Immature natural killer cell (primary cell): ENCODE measurements around the gene SBNO2. TPM values are rescaled to one million over a fixed set of nuclear protein-coding genes. Genes with fewer than 3 reads are reported as not detected.

Source experiments
- DNase-seq, 3 donors: peaks; one replicate each; pipeline ENCODE4 v3.0.0; 2022; ENCODE audit warnings: mixed read lengths in 1 of 3
- H3K27ac Mint-ChIP-seq, 6 donors: one replicate each; pipeline ENCODE4 v1.8.0; 2020; ENCODE audit warnings: mixed read lengths in 6 of 6, mild to moderate bottlenecking in 5 of 6, inconsistent platforms in 4 of 6, moderate library complexity in 3 of 6
- H3K27me3 Mint-ChIP-seq, 3 donors: one replicate each; pipeline ENCODE4 v1.8.0; 2020 to 2021; ENCODE audit warnings: low read depth in 3 of 3, mild to moderate bottlenecking in 3 of 3, mixed read lengths in 3 of 3, moderate library complexity in 3 of 3, inconsistent platforms in 1 of 3
- H3K36me3 Mint-ChIP-seq, 3 donors: one replicate each; pipeline ENCODE4 v1.8.0; 2020; ENCODE audit warnings: mixed read lengths in 3 of 3, inconsistent platforms in 2 of 3, mild to moderate bottlenecking in 2 of 3
- H3K4me1 Mint-ChIP-seq, 2 donors: one replicate each; pipeline ENCODE4 v1.8.0; 2020; ENCODE audit warnings: inconsistent platforms in 2 of 2, mild to moderate bottlenecking in 2 of 2, mixed read lengths in 2 of 2, moderate library complexity in 1 of 2
- H3K4me3 Mint-ChIP-seq, 5 donors: one replicate each; pipeline ENCODE4 v1.8.0; 2020; ENCODE audit warnings: mild to moderate bottlenecking in 5 of 5, mixed read lengths in 5 of 5, inconsistent platforms in 3 of 5, moderate library complexity in 3 of 5
- H3K9me3 Mint-ChIP-seq, 6 donors: one replicate each; pipeline ENCODE4 v1.8.0; 2020; ENCODE audit warnings: mild to moderate bottlenecking in 6 of 6, mixed read lengths in 6 of 6, inconsistent platforms in 4 of 6, moderate library complexity in 3 of 6
- polyA plus RNA-seq, 3 donors: library from polyadenylated mRNA; unstranded; fragments of 300-500 nt; fragmentation: Illumina TruSeq; gene quantifications; one replicate each; pipeline ENCODE4 v1.2.3, GENCODE V29; 2021

Gene SBNO2
- polyA plus RNA-seq, 3 donors from 2014 or later, result 0.27 to 3.4 (median 0.89) TPM

- DNase-seq, result no peak
- H3K27ac Mint-ChIP-seq, result no peak overlapping the region
These were observed 24.6 kb downstream of the SBNO2 start for GRCh38 chr19:1149259-1150045.

GRCh38 chr19:1147934-1148549 is 26.0 kb downstream of the SBNO2 start:
- H3K4me3 Mint-ChIP-seq, result no peak overlapping the region
- no peak for DNase-seq
- peaks cover 4 to 6% of the 10 kb centered on the region in 2 donors for H3K4me1 Mint-ChIP-seq
- peaks cover 6 to 14% (median 12%) of the 10 kb centered on the region in 3 donors for H3K36me3 Mint-ChIP-seq
- H3K9me3 Mint-ChIP-seq, result no peaks in the 10 kb centered on the region
- no peak overlapping the region for H3K27ac Mint-ChIP-seq
- peaks cover 0 to 2% (median 0%) of the 10 kb centered on the region in 3 donors for H3K27me3 Mint-ChIP-seq

More at GRCh38 chr19:1149259-1150045, 24.6 kb downstream of the SBNO2 start:
- Mint-ChIP-seq H3K27me3 (peaks cover 0 to under 1% (median 0%) of the 10 kb centered on the region in 3 donors), H3K4me1 (peaks cover 3% of the 10 kb centered on the region in 2 donors), H3K36me3 (peaks cover 4 to 6% (median 5%) of the 10 kb centered on the region in 3 donors), H3K9me3 (no peaks in the 10 kb centered on the region), H3K4me3 (no peak overlapping the region)

- H3K27me3 Mint-ChIP-seq, result peaks cover 0 to 2% (median 0%) of the 10 kb centered on the region in 3 donors
- H3K27ac Mint-ChIP-seq, result no peak overlapping the region
- H3K36me3 Mint-ChIP-seq, result peaks cover 7 to 16% (median 14%) of the 10 kb centered on the region in 3 donors
- H3K4me1 Mint-ChIP-seq, result peaks cover 4 to 6% of the 10 kb centered on the region in 2 donors
- no peak for DNase-seq
- no peak overlapping the region for H3K4me3 Mint-ChIP-seq
- H3K9me3 Mint-ChIP-seq, result no peaks in the 10 kb centered on the region
These were observed 26.9 kb downstream of the SBNO2 start for GRCh38 chr19:1146858-1147780.

- no peak overlapping the region for H3K4me3 Mint-ChIP-seq
- H3K9me3 Mint-ChIP-seq, result no peaks in the 10 kb centered on the region
- DNase-seq, result no peak
- peaks cover 11 to 20% (median 18%) of the 10 kb centered on the region in 3 donors for H3K36me3 Mint-ChIP-seq
- peaks cover 4 to 6% of the 10 kb centered on the region in 2 donors for H3K4me1 Mint-ChIP-seq
- H3K27ac Mint-ChIP-seq, result no peak overlapping the region
- peaks cover 0 to 2% (median 0%) of the 10 kb centered on the region in 3 donors for H3K27me3 Mint-ChIP-seq
These were observed 27.7 kb downstream of the SBNO2 start for GRCh38 chr19:1146412-1146699.

GRCh38 chr19:1145635-1146411 is 28.2 kb downstream of the SBNO2 start:
- Mint-ChIP-seq H3K27me3 (peaks cover 0 to 2% (median 0%) of the 10 kb centered on the region in 3 donors), H3K9me3 (no peaks in the 10 kb centered on the region), H3K36me3 (peaks cover 11 to 20% (median 18%) of the 10 kb centered on the region in 3 donors), H3K4me1 (peaks cover 4 to 6% of the 10 kb centered on the region in 2 donors), H3K4me3 (no peak overlapping the region), H3K27ac (no peak overlapping the region)
- no peak for DNase-seq

GRCh38 chr19:1144741-1145140 is 29.3 kb downstream of the SBNO2 start:
- Mint-ChIP-seq H3K4me1 (peaks cover 4 to 6% of the 10 kb centered on the region in 2 donors), H3K27me3 (peaks cover 0 to 2% (median 0%) of the 10 kb centered on the region in 3 donors), H3K9me3 (no peaks in the 10 kb centered on the region), H3K4me3 (no peak overlapping the region), H3K27ac (peak overlapping the region; percentile 52 to 90 (median 69)), H3K36me3 (peaks cover 11 to 20% (median 18%) of the 10 kb centered on the region in 3 donors)
- DNase-seq, result no peak

- Mint-ChIP-seq H3K4me3 (no peak overlapping the region), H3K4me1 (peaks cover 6% of the 10 kb centered on the region in 2 donors), H3K36me3 (peaks cover 11 to 20% (median 18%) of the 10 kb centered on the region in 3 donors), H3K27ac (no peak overlapping the region), H3K9me3 (no peaks in the 10 kb centered on the region), H3K27me3 (peaks cover 0 to 2% (median 0%) of the 10 kb centered on the region in 3 donors)
- no peak for DNase-seq
These were observed 30.2 kb downstream of the SBNO2 start for GRCh38 chr19:1143828-1144399.

- H3K36me3 Mint-ChIP-seq, result peaks cover 11 to 20% (median 18%) of the 10 kb centered on the region in 3 donors
- peak overlapping the region in 1 of 6 donors; percentile 2 for H3K27ac Mint-ChIP-seq
- H3K4me3 Mint-ChIP-seq, result no peak overlapping the region
These were observed 32.1 kb downstream of the SBNO2 start for GRCh38 chr19:1141944-1142343.

GRCh38 chr19:1140272-1141027 is 33.6 kb downstream of the SBNO2 start:
- no peak overlapping the region for H3K4me3 Mint-ChIP-seq

More at GRCh38 chr19:1141944-1142343, 32.1 kb downstream of the SBNO2 start:
- H3K4me1 Mint-ChIP-seq, result peaks cover 6 to 9% of the 10 kb centered on the region in 2 donors
- DNase-seq, result no peak
- no peaks in the 10 kb centered on the region for H3K9me3 Mint-ChIP-seq
- peaks cover 0 to 2% (median 0%) of the 10 kb centered on the region in 3 donors for H3K27me3 Mint-ChIP-seq

GRCh38 chr19:1139126-1139525 is 34.9 kb downstream of the SBNO2 start:
- H3K27me3 Mint-ChIP-seq, result no peaks in the 10 kb centered on the region
- peak overlapping the region in 3 of 6 donors; percentile 26 to 69 (median 26) for H3K27ac Mint-ChIP-seq
- H3K9me3 Mint-ChIP-seq, result no peaks in the 10 kb centered on the region
- peaks cover 5 to 12% (median 10%) of the 10 kb centered on the region in 3 donors for H3K36me3 Mint-ChIP-seq
- peaks cover 18 to 20% of the 10 kb centered on the region in 2 donors for H3K4me1 Mint-ChIP-seq
- no peak for DNase-seq
- no peak overlapping the region for H3K4me3 Mint-ChIP-seq

More at GRCh38 chr19:1140272-1141027, 33.6 kb downstream of the SBNO2 start:
- peaks cover 0 to 2% (median 0%) of the 10 kb centered on the region in 3 donors for H3K27me3 Mint-ChIP-seq
- H3K27ac Mint-ChIP-seq, result no peak overlapping the region
- DNase-seq, result no peak
- H3K9me3 Mint-ChIP-seq, result no peaks in the 10 kb centered on the region
- peaks cover 14 to 18% of the 10 kb centered on the region in 2 donors for H3K4me1 Mint-ChIP-seq
- peaks cover 11 to 20% (median 18%) of the 10 kb centered on the region in 3 donors for H3K36me3 Mint-ChIP-seq

- Mint-ChIP-seq H3K4me1 (peaks cover 26 to 29% of the 10 kb centered on the region in 2 donors), H3K36me3 (peaks cover 5 to 7% (median 7%) of the 10 kb centered on the region in 3 donors), H3K4me3 (no peak overlapping the region), H3K27ac (peak overlapping the region in 1 of 6 donors; percentile 29), H3K9me3 (peaks cover 0 to 1% (median 0%) of the 10 kb centered on the region in 6 donors), H3K27me3 (peaks cover 5 to 7% (median 6%) of the 10 kb centered on the region in 3 donors)
- no peak for DNase-seq
These were observed 35.9 kb downstream of the SBNO2 start for GRCh38 chr19:1138121-1138520.
